Transverse colon (tissue), 4 donors: Measurements from ENCODE around the gene C11orf21. TPM values are rescaled to one million over a fixed set of nuclear protein-coding genes. Genes with fewer than 3 reads are reported as not detected.

ENCODE experiments used
- DNase-seq: peaks from one replicate; pipeline ENCODE4 v3.0.0-alpha.2; 2019
- H3K27ac ChIP-seq, 4 donors: fragments of 200-600 bp; sonication (generic); 2 replicates each; pipeline ENCODE4 v1.5.1; 2016 to 2018; ENCODE audit warnings: inconsistent platforms in 4 of 4
- H3K27me3 ChIP-seq: fragments of 200-600 bp; sonication (generic); 2 replicates; pipeline ENCODE4 v1.5.1; 2017; ENCODE audit warnings: inconsistent platforms
- H3K36me3 ChIP-seq, 4 donors: fragments of 200-600 bp; sonication (generic); 2 replicates each; pipeline ENCODE4 v1.5.1; 2017 to 2019; ENCODE audit warnings: inconsistent platforms in 4 of 4
- H3K4me1 ChIP-seq, 4 donors: fragments of 200-600 bp; sonication (generic); 2 replicates each; pipeline ENCODE4 v1.5.1; 2017 to 2020; ENCODE audit warnings: inconsistent platforms in 4 of 4
- H3K4me3 ChIP-seq, 4 donors: fragments of 200-600 bp; sonication (generic); 1 replicate in 1 of 4; 2 replicates in 3 of 4; pipeline versions ENCODE4 v1.5.1 to v1.6.1; 2017 to 2019; ENCODE audit warnings: inconsistent platforms in 4 of 4
- H3K9me3 ChIP-seq, 2 donors: fragments of 200-600 bp; sonication (generic); 2 replicates each; pipeline ENCODE4 v1.5.1; 2017 to 2019; ENCODE audit warnings: inconsistent platforms in 2 of 2
- CTCF ChIP-seq, 5 experiments: fragments of 200-600 bp in 3 of 5; fragments of 450-650 bp in 2 of 5; sonication (generic) in 3 of 5; IDR thresholded peaks; 1 replicate in 2 of 5; 2 replicates in 3 of 5; pipeline ENCODE4 v1.5.1; 2016 to 2017; ENCODE audit warnings: antibody characterized with exemption in 5 of 5, inconsistent platforms in 3 of 5, mild to moderate bottlenecking in 2 of 5, moderate library complexity in 1 of 5
- EP300 ChIP-seq: sonication (generic); formaldehyde crosslinking; IDR thresholded peaks from one replicate; pipeline ENCODE4 v1.6.1; 2017; ENCODE audit warnings: antibody characterized with exemption, low read depth
- POLR2A ChIP-seq: fragments of 450-650 bp; IDR thresholded peaks from one replicate; pipeline ENCODE4 v1.6.1; 2016; ENCODE audit warnings: antibody characterized with exemption, mild to moderate bottlenecking, moderate library complexity
- POLR2AphosphoS5 ChIP-seq, 3 donors: sonication (generic); formaldehyde crosslinking; IDR thresholded peaks; one replicate each; pipeline ENCODE4 v1.6.1; 2016; ENCODE audit warnings: antibody characterized with exemption in 3 of 3
- WGBS, 2 donors: methylation state at CpG; one replicate each; pipeline ENCODE4 v1.1.5; 2018; ENCODE audit warnings: low coverage in 1 of 2; 5-methylcytosine and 5-hydroxymethylcytosine counted together
- in situ Hi-C, 4 donors: fragments of 200-750 bp; cut with MboI; loops; one replicate each; pipeline versions ENCODE4 v1.15.0 to v1.15.1; 2017; ENCODE audit warnings: low sequenced_read_pairs in 3 of 4, low pct_ligation_motif_present in 1 of 4, low pct_unique_long_range_greater_than_20kb in 1 of 4
- intact Hi-C: fragments of 100-400 bp; cut with DNase I; formaldehyde crosslinking; loops from one replicate; pipeline ENCODE4 v1.15.1; 2023; ENCODE audit warnings: low total_unique reads
- total RNA-seq, 4 donors: library from RNA; depleted of rRNA; stranded (reverse); fragments of >200 nt; gene quantifications; one replicate each; pipeline ENCODE4 v1.1.0, GENCODE V29; 2016

Gene C11orf21
- total RNA-seq, 4 donors from 2014 or later: 0.27 TPM; not detected in 3

- in situ Hi-C loops: loop anchor here in 3 of 4 donors (10.0 to 25.0 kb wide), 3 partner anchors 97 to 570 kb away; partner anchors contain the start of gene CDKN1C (in 1 of the 3)
- Histone ChIP-seq H3K27me3 (no peaks in the 10 kb centered on the region), H3K4me1 (peaks cover 7 to 22% (median 12%) of the 10 kb centered on the region in 4 donors)
These were observed 15.8 kb upstream of the C11orf21 start for GRCh38 chr11:2317354-2318050.

GRCh38 chr11:2316963-2317244 lies 15.2 kb upstream of the C11orf21 start:
- Histone ChIP-seq H3K4me3 (no peak overlapping the region), H3K4me1 (peaks cover 7 to 25% (median 14%) of the 10 kb centered on the region in 4 donors), H3K27ac (no peak overlapping the region), H3K9me3 (no peaks in the 10 kb centered on the region), H3K27me3 (no peaks in the 10 kb centered on the region), H3K36me3 (no peaks in the 10 kb centered on the region)
- no peak for DNase-seq
- WGBS, 2 donors: 95% methylated on average over 3 of the region's 3 CpGs; no CpG with 5 or more reads in 1 of the 2 donors
- TF ChIP-seq POLR2A (no peak), POLR2AphosphoS5 (IDR thresholded peaks at IDR 0.05) (no peak), CTCF (IDR thresholded peaks at IDR 0.05) (no peak), EP300 (no peak)
- intact Hi-C loops: loop anchor here (5.0 kb wide), 1 partner anchor 565 kb away; no protein-coding TSS in a partner anchor
- in situ Hi-C loops: loop anchor here in 3 of 4 donors (10.0 to 25.0 kb wide), 3 partner anchors 98 to 570 kb away; partner anchors contain the start of gene CDKN1C (in 1 of the 3)

More at GRCh38 chr11:2317354-2318050, 15.8 kb upstream of the C11orf21 start:
- Histone ChIP-seq H3K9me3 (no peaks in the 10 kb centered on the region), H3K4me3 (no peak overlapping the region), H3K36me3 (no peaks in the 10 kb centered on the region), H3K27ac (no peak overlapping the region)
- no peak for DNase-seq
- no peak for TF ChIP-seq CTCF (IDR thresholded peaks at IDR 0.05)
- TF ChIP-seq POLR2A: no peak
- no peak for TF ChIP-seq EP300
- TF ChIP-seq POLR2AphosphoS5 (IDR thresholded peaks at IDR 0.05): no peak
- whole genome bisulfite sequencing, 2 donors: 89% methylated on average over 17 of the region's 17 CpGs; no CpG with 5 or more reads in 1 of the 2 donors
- intact Hi-C loops: loop anchor here (5.0 kb wide), 1 partner anchor 565 kb away; no protein-coding TSS in a partner anchor

- no peak for TF ChIP-seq POLR2A
- TF ChIP-seq CTCF (IDR thresholded peaks at IDR 0.05): no peak
- no peak for TF ChIP-seq EP300
- TF ChIP-seq POLR2AphosphoS5 (IDR thresholded peaks at IDR 0.05): no peak
- peaks cover 7 to 25% (median 14%) of the 10 kb centered on the region in 4 donors for H3K4me1 ChIP-seq
- no peaks in the 10 kb centered on the region for H3K27me3 ChIP-seq
- intact Hi-C loops: loop anchor here (5.0 kb wide), 1 partner anchor 566 kb away; no protein-coding TSS in a partner anchor
- H3K27ac ChIP-seq: peak overlapping the region; percentile 71 to 84 (median 76)
- H3K36me3 ChIP-seq: no peaks in the 10 kb centered on the region
- WGBS, 2 donors: 68 to 88% methylated on average over 3 to 20 of the region's 23 CpGs
- no peaks in the 10 kb centered on the region for H3K9me3 ChIP-seq
- DNase-seq: no peak
- no peak overlapping the region for H3K4me3 ChIP-seq
- in situ Hi-C loops: loop anchor here in 3 of 4 donors (10.0 to 25.0 kb wide), 3 partner anchors 98 to 571 kb away; partner anchors contain the start of gene CDKN1C (in 1 of the 3)
These were observed 14.6 kb upstream of the C11orf21 start for GRCh38 chr11:2316169-2316962.
